Nephron progenitor cell (in vitro differentiated cells): ENCODE data around the gene RCCD1.

Experiments
- DNase-seq: peaks from one replicate; pipeline ENCODE4 v3.0.0; 2021
- H3K27ac Mint-ChIP-seq: 2 replicates; pipeline ENCODE4 v1.8.0; 2021; ENCODE audit warnings: mild to moderate bottlenecking, moderate library complexity, mixed read lengths
- H3K27me3 Mint-ChIP-seq: 2 replicates; pipeline ENCODE4 v1.8.0; 2021; ENCODE audit warnings: mild to moderate bottlenecking, low read depth, mixed read lengths; ENCODE audit not compliant: poor library complexity
- H3K36me3 Mint-ChIP-seq: 2 replicates; pipeline ENCODE4 v1.8.0; 2021; ENCODE audit warnings: low read depth, mixed read lengths
- H3K4me1 Mint-ChIP-seq: 2 replicates; pipeline ENCODE4 v1.8.0; 2021; ENCODE audit warnings: mixed read lengths
- H3K4me3 Mint-ChIP-seq: 2 replicates; pipeline ENCODE4 v1.8.0; 2021; ENCODE audit warnings: mild to moderate bottlenecking, moderate library complexity, mixed read lengths
- H3K9me3 Mint-ChIP-seq: 2 replicates; pipeline ENCODE4 v1.8.0; 2021; ENCODE audit warnings: mild to moderate bottlenecking, moderate library complexity, mixed read lengths
- TF ChIP-seq, protein P1 (sequence below): fragments of 200-600 bp; sonication (generic); IDR thresholded peaks from 2 replicates; pipeline ENCODE4 v1.5.0; 2021; ENCODE audit warnings: antibody characterized with exemption

Gene RCCD1

DNA sequence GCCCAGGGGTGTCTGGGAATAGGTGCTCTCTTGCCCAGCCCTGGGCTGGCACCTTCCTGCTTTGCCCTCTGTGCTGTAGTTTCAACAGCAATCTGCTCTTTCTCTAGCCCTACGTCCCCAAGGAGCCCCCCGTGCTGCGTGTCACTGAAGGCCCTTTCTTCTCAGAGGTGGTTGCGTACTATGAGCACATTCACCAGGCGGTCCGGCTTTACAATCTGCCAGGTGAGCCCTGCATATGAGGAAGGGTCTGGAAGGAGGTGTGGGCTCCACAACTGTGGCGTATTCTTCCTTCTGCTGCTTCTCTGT lies 42.0 kb upstream of the RCCD1 start:
- Mint-ChIP-seq H3K4me1 (peaks cover 16% of the 10 kb centered on the region), H3K4me3 (no peak overlapping the region), H3K36me3 (peaks cover 28% of the 10 kb centered on the region)

DNA sequence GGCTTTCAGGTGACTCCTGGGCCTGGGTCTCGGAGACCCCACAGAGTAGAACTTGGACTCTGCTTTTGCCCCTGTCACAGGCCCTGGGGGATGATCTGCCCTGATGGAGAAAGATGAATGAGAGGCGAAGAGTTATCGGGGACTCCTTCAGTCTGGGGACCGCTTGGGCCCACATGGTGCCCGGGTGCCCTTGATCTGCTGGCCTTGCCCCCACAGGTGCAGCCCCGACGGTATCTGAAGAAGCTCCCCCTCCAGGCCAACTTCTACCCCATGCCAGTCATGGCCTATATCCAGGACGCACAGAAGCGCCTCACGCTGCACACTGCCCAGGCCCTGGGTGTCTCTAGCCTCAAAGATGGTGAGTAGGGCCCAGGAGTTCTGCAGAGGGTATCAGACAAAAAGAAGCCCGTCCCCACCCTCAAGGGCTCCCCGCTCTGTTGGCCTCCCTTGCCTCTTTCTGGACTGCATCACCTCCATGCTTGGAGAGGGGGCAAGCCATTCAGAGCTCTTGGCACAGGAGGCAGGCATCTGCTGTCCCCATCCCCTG lies 41.2 kb upstream of the RCCD1 start:
- Mint-ChIP-seq H3K4me1 (peaks cover 16% of the 10 kb centered on the region), H3K36me3 (peaks cover 33% of the 10 kb centered on the region), H3K9me3 (no peaks in the 10 kb centered on the region), H3K27ac (no peak overlapping the region), H3K27me3 (no peaks in the 10 kb centered on the region), H3K4me3 (no peak overlapping the region)
- no peak for DNase-seq
- TF ChIP-seq, protein P1, sequence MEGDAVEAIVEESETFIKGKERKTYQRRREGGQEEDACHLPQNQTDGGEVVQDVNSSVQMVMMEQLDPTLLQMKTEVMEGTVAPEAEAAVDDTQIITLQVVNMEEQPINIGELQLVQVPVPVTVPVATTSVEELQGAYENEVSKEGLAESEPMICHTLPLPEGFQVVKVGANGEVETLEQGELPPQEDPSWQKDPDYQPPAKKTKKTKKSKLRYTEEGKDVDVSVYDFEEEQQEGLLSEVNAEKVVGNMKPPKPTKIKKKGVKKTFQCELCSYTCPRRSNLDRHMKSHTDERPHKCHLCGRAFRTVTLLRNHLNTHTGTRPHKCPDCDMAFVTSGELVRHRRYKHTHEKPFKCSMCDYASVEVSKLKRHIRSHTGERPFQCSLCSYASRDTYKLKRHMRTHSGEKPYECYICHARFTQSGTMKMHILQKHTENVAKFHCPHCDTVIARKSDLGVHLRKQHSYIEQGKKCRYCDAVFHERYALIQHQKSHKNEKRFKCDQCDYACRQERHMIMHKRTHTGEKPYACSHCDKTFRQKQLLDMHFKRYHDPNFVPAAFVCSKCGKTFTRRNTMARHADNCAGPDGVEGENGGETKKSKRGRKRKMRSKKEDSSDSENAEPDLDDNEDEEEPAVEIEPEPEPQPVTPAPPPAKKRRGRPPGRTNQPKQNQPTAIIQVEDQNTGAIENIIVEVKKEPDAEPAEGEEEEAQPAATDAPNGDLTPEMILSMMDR, result no peak

More for the DNA sequence above, 42.0 kb upstream of the RCCD1 start:
- TF ChIP-seq, protein P1, result no peak
- DNase-seq, result no peak
- Mint-ChIP-seq H3K9me3 (no peaks in the 10 kb centered on the region), H3K27me3 (no peaks in the 10 kb centered on the region), H3K27ac (no peak overlapping the region)

DNA sequence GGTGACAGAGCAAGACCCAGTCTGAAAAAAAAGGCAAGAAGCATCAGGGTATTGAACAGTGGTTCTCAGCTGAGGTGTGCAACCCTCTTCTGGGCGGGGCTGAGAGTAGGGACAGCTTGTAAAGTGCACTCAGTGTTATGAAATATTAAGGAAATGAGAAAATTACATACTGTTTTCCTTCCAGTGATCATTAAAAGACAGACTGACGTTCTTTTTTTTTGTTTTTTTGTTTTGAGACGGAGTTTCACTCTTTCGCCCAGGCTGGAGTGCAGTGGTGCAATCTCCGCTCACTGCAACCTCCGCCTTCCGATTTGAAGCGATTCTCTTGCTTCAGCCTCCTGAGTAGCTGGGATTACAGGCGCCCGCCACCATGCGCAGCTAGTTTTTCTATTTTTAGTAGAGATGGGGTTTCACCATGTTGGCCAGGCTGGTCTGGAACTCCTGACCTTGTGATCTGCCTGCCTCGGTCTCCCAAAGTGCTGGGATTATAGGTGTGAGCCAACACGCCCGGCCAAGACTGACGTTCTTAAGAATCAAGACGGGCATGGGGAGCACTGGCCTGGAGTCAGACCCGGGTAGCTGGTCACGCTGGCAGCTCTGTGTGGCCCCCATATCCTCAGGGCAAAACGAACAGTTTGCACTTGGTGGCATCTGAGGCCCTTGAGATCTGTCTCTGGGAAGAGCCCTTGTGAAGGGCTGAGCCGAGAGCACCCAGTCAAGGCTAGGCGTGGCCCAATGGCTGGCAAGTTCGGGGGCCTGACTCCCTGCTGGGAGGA lies 40.2 kb upstream of the RCCD1 start:
- Mint-ChIP-seq H3K27ac (no peak overlapping the region), H3K4me1 (peaks cover 16% of the 10 kb centered on the region), H3K4me3 (no peak overlapping the region), H3K27me3 (no peaks in the 10 kb centered on the region), H3K36me3 (peaks cover 33% of the 10 kb centered on the region), H3K9me3 (no peaks in the 10 kb centered on the region)
- no peak for DNase-seq
- TF ChIP-seq, protein P1, result no peak

DNA sequence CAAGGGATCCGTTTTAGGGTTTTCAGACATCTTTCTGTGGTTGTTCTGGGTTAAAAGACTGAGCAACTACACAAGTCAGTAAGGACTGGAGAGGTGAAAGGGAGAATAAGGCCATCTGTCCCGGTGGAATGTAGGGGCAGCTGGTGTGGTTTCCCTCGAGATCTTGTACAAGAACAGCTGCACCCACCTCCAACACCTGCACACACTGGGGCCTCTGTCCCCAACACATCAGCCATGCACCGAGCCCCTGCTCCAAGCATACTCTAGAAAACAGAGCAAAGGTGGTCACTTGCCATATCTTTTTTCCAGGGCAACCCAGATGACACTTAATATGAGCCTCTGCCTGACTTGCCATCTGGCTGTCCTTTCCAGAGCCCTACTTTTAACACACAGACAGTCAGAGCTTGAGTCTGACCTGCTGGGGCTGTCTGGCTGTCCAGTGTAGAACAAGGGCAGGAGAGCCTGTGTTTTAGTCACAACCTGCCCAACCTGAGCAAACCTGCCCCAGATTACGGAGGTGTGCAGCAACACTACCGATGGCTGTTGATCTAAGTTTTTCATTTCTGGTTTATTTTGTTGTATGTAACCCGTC lies 39.4 kb upstream of the RCCD1 start:
- Mint-ChIP-seq H3K4me1 (peaks cover 16% of the 10 kb centered on the region), H3K36me3 (peaks cover 39% of the 10 kb centered on the region), H3K9me3 (no peaks in the 10 kb centered on the region), H3K27ac (peak overlapping the region; percentile 71), H3K4me3 (no peak overlapping the region), H3K27me3 (peaks cover 4% of the 10 kb centered on the region)
- DNase-seq, result no peak
- TF ChIP-seq, protein P1, result no peak

DNA sequence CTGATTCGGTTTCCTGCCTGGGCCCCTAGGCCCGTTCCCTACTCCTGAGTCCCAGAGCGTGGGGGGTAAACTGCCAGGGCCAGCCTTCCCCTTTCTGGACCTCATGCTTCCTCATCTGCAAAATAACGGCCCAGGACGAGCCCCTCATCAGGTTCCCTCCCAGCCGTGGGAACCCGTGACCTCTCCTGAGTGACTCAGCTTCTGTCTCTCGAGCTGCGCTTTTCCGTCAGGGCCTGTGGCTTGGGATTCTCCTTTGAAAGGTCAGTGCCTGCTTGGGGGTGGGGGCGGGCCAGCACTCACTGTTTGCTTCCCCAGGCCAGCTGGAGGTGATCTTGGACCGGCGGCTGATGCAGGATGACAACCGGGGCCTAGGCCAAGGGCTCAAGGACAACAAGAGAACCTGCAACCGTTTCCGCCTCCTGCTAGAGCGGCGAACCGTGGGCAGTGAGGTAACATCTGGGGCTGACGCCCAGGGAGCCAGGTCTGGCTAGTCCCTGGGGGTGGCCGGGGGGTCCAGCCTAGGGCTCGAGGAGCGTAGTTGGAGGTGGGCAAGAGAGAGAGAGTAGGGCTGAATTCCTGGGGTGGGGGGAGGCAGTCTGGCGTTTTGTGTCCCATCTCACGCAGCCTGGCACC lies 38.8 kb upstream of the RCCD1 start:
- DNase-seq, result no peak
- Mint-ChIP-seq H3K4me3 (no peak overlapping the region), H3K27me3 (peaks cover 4% of the 10 kb centered on the region), H3K27ac (peak overlapping the region; percentile 71), H3K9me3 (no peaks in the 10 kb centered on the region), H3K36me3 (peaks cover 40% of the 10 kb centered on the region), H3K4me1 (peaks cover 16% of the 10 kb centered on the region)
- TF ChIP-seq, protein P1, result no peak
